ENCODE measurements around the gene NRDC.

DNA sequence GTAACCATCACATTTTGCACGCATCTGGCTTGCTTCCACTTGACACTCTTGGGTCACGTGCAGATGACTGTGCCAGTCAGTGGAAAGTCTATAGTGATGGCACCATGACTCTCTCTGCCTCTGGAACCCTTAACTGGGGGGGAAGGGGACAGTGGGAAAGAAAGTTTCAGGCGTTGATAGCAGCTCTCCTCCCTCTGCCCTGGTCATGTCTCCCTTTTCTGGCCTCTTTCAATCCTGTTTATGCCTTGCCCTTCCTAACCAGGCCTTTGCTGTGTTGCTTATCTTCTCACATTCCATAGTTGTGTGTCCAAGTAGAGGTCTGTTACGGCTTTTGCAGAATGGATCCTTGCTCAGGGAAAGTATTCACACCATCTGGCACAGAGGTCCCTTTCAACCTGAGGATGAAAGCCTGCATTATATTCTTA is 93.5 kb downstream of the NRDC start:
- TF ChIP-seq POLR2A (IDR thresholded peaks at IDR 0.05) (no peak), POLR2AphosphoS5 (IDR thresholded peaks at IDR 0.05) (no peak), EP300 (IDR thresholded peaks at IDR 0.05) (no peak)
- TF ChIP-seq, protein P1, sequence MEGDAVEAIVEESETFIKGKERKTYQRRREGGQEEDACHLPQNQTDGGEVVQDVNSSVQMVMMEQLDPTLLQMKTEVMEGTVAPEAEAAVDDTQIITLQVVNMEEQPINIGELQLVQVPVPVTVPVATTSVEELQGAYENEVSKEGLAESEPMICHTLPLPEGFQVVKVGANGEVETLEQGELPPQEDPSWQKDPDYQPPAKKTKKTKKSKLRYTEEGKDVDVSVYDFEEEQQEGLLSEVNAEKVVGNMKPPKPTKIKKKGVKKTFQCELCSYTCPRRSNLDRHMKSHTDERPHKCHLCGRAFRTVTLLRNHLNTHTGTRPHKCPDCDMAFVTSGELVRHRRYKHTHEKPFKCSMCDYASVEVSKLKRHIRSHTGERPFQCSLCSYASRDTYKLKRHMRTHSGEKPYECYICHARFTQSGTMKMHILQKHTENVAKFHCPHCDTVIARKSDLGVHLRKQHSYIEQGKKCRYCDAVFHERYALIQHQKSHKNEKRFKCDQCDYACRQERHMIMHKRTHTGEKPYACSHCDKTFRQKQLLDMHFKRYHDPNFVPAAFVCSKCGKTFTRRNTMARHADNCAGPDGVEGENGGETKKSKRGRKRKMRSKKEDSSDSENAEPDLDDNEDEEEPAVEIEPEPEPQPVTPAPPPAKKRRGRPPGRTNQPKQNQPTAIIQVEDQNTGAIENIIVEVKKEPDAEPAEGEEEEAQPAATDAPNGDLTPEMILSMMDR (IDR thresholded peaks at IDR 0.05), result no peak
